ENCODE data around the gene USP43. TPM values are rescaled to one million over a fixed set of nuclear protein-coding genes. Genes with fewer than 3 reads are reported as not detected.
A peak's percentile ranks its signal among the peaks of the same experiment; 100 is the strongest.

Gene USP43
- total RNA-seq, 3 donors from 2014 or later (not counting 1 experiment from before 2014, with no cell fraction given) = 3.0 to 9.3 (median 4.2) TPM

GRCh38 chr17:9767432-9767991 is 122.2 kb downstream of the USP43 start:
- Mint-ChIP-seq H3K27me3 (ENCODE audit: low read depth in 2 of 2) (peaks cover 13 to 22% of the 10 kb centered on the region in 2 donors), H3K4me3 (no peak overlapping the region), H3K27ac (no peak overlapping the region), H3K36me3 (no peaks in the 10 kb centered on the region), H3K4me1 (no peaks in the 10 kb centered on the region), H3K9me3 (no peaks in the 10 kb centered on the region)
- Histone ChIP-seq H3K27me3 (ENCODE audit: control insufficient read depth, insufficient read depth, low read length) (no peaks in the 10 kb centered on the region), H3K4me3 (ENCODE audit: low read length) (no peak overlapping the region), H3K27ac (ENCODE audit: low read length) (no peak overlapping the region), H3K36me3 (ENCODE audit: control insufficient read depth, insufficient read depth, low read length) (no peaks in the 10 kb centered on the region), H3K4me1 (ENCODE audit: control insufficient read depth, insufficient read depth, low read length) (no peaks in the 10 kb centered on the region), H3K9me3 (ENCODE audit: control insufficient read depth, insufficient read depth, low read length) (no peaks in the 10 kb centered on the region)
- intact Hi-C loops (cut with micrococcal nuclease) = no loop called here
- 86% methylated on average over 6 of the region's 7 CpGs for WGBS (ENCODE audit: insufficient coverage)
- no peak for TF ChIP-seq CTCF (IDR thresholded peaks at IDR 0.05)
- no peak for DNase-seq
- ATAC-seq = no peak

- H3K9me3 ChIP-seq (ENCODE audit: control insufficient read depth, insufficient read depth, low read length) = no peaks in the 10 kb centered on the region
- H3K27ac ChIP-seq (ENCODE audit: low read length) = no peak overlapping the region
- H3K4me1 ChIP-seq (ENCODE audit: control insufficient read depth, insufficient read depth, low read length) = no peaks in the 10 kb centered on the region
- peaks cover 12 to 17% of the 10 kb centered on the region in 2 donors for H3K27me3 Mint-ChIP-seq (ENCODE audit: low read depth in 2 of 2)
- no peaks in the 10 kb centered on the region for H3K36me3 ChIP-seq (ENCODE audit: control insufficient read depth, insufficient read depth, low read length)
- H3K4me3 ChIP-seq (ENCODE audit: low read length) = no peak overlapping the region
- DNase-seq (peak in 1 of 2 donors; percentile 57), ATAC-seq (peak in 1 of 3 donors; percentile 53)
- no peaks in the 10 kb centered on the region for H3K36me3 Mint-ChIP-seq
- TF ChIP-seq CTCF (IDR thresholded peaks at IDR 0.05) = peak; percentile 63
- H3K4me1 Mint-ChIP-seq = no peaks in the 10 kb centered on the region
- intact Hi-C loops (cut with micrococcal nuclease) = no loop called here
- H3K4me3 Mint-ChIP-seq = no peak overlapping the region
- WGBS (ENCODE audit: insufficient coverage) = 36% methylated on average over 5 of the region's 5 CpGs
- no peaks in the 10 kb centered on the region for H3K27me3 ChIP-seq (ENCODE audit: control insufficient read depth, insufficient read depth, low read length)
- H3K9me3 Mint-ChIP-seq = no peaks in the 10 kb centered on the region
- no peak overlapping the region for H3K27ac Mint-ChIP-seq
These were observed 123.1 kb downstream of the USP43 start for GRCh38 chr17:9768381-9768934.

GRCh38 chr17:9769036-9769695 is 123.8 kb downstream of the USP43 start:
- H3K9me3 Mint-ChIP-seq = no peaks in the 10 kb centered on the region

More at GRCh38 chr17:9769036-9769695, 123.8 kb downstream of the USP43 start:
- DNase-seq (no peak), ATAC-seq (no peak)
- Histone ChIP-seq H3K9me3 (ENCODE audit: control insufficient read depth, insufficient read depth, low read length) (no peaks in the 10 kb centered on the region), H3K27ac (ENCODE audit: low read length) (no peak overlapping the region), H3K4me1 (ENCODE audit: control insufficient read depth, insufficient read depth, low read length) (no peaks in the 10 kb centered on the region), H3K36me3 (ENCODE audit: control insufficient read depth, insufficient read depth, low read length) (no peaks in the 10 kb centered on the region), H3K27me3 (ENCODE audit: control insufficient read depth, insufficient read depth, low read length) (no peaks in the 10 kb centered on the region), H3K4me3 (ENCODE audit: low read length) (no peak overlapping the region)
- H3K4me3 Mint-ChIP-seq = no peak overlapping the region
- intact Hi-C loops (cut with micrococcal nuclease) = no loop called here
- no peaks in the 10 kb centered on the region for H3K4me1 Mint-ChIP-seq
- H3K36me3 Mint-ChIP-seq = no peaks in the 10 kb centered on the region
- H3K27ac Mint-ChIP-seq = no peak overlapping the region
- TF ChIP-seq CTCF (IDR thresholded peaks at IDR 0.05) = no peak
- WGBS (ENCODE audit: insufficient coverage) = 87% methylated on average over 15 of the region's 15 CpGs
- peaks cover 7 to 16% of the 10 kb centered on the region in 2 donors for H3K27me3 Mint-ChIP-seq (ENCODE audit: low read depth in 2 of 2)
